ENCODE measurements around the gene POLG.

The POLG gene

GRCh38 chr15:89359471-89360293 is 25.1 kb upstream of the POLG start:
- DNase-seq (ENCODE audit: extremely low read depth, insufficient read length): no peak
- H3K27me3 ChIP-seq (replicated peaks; ENCODE audit: control insufficient read depth, insufficient read depth, low read length): peaks cover 15% of the 10 kb centered on the region
- no peak overlapping the region for H3K4me3 ChIP-seq (replicated peaks; ENCODE audit: low read depth, low read length)

GRCh38 chr15:89358755-89359439 is 24.3 kb upstream of the POLG start:
- DNase-seq (ENCODE audit: extremely low read depth, insufficient read length): peak; percentile 88
- H3K4me3 ChIP-seq (replicated peaks; ENCODE audit: low read depth, low read length): peak overlapping the region; percentile 57
- H3K36me3 ChIP-seq (ENCODE audit: control insufficient read depth, insufficient read depth, low read length): no peaks in the 10 kb centered on the region
- TF ChIP-seq CTCF (IDR thresholded peaks at IDR 0.05; ENCODE audit: insufficient read depth, low read length, poor library complexity, severe bottlenecking): peak; percentile 92
- peaks cover 15% of the 10 kb centered on the region for H3K27me3 ChIP-seq (replicated peaks; ENCODE audit: control insufficient read depth, insufficient read depth, low read length)

More at GRCh38 chr15:89359471-89360293, 25.1 kb upstream of the POLG start:
- no peak for TF ChIP-seq CTCF (IDR thresholded peaks at IDR 0.05; ENCODE audit: insufficient read depth, low read length, poor library complexity, severe bottlenecking)
- H3K36me3 ChIP-seq (ENCODE audit: control insufficient read depth, insufficient read depth, low read length): no peaks in the 10 kb centered on the region

GRCh38 chr15:89358435-89358754 is 23.8 kb upstream of the POLG start:
- Histone ChIP-seq H3K4me3 (replicated peaks; ENCODE audit: low read depth, low read length) (peak overlapping the region; percentile 57; the same call in 1 of the 2 replicates), H3K27me3 (replicated peaks; ENCODE audit: control insufficient read depth, insufficient read depth, low read length) (peaks cover 15% of the 10 kb centered on the region), H3K36me3 (ENCODE audit: control insufficient read depth, insufficient read depth, low read length) (no peaks in the 10 kb centered on the region)
- TF ChIP-seq CTCF (IDR thresholded peaks at IDR 0.05; ENCODE audit: insufficient read depth, low read length, poor library complexity, severe bottlenecking): no peak
- no peak for DNase-seq (ENCODE audit: extremely low read depth, insufficient read length)

- TF ChIP-seq CTCF (IDR thresholded peaks at IDR 0.05; ENCODE audit: insufficient read depth, low read length, poor library complexity, severe bottlenecking): peak; percentile 70
- Histone ChIP-seq H3K4me3 (replicated peaks; ENCODE audit: low read depth, low read length) (no peak overlapping the region), H3K36me3 (ENCODE audit: control insufficient read depth, insufficient read depth, low read length) (no peaks in the 10 kb centered on the region), H3K27me3 (replicated peaks; ENCODE audit: control insufficient read depth, insufficient read depth, low read length) (peaks cover 12% of the 10 kb centered on the region; the same call in 1 of the 2 replicates)
- no peak for DNase-seq (ENCODE audit: extremely low read depth, insufficient read length)
Measured at GRCh38 chr15:89356634-89357298, 22.1 kb upstream of the POLG start.

- TF ChIP-seq CTCF (IDR thresholded peaks at IDR 0.05; ENCODE audit: insufficient read depth, low read length, poor library complexity, severe bottlenecking): no peak
- Histone ChIP-seq H3K4me3 (replicated peaks; ENCODE audit: low read depth, low read length) (no peak overlapping the region), H3K27me3 (replicated peaks; ENCODE audit: control insufficient read depth, insufficient read depth, low read length) (peaks cover 4% of the 10 kb centered on the region; the same call in 1 of the 2 replicates), H3K36me3 (ENCODE audit: control insufficient read depth, insufficient read depth, low read length) (no peaks in the 10 kb centered on the region)
- DNase-seq (ENCODE audit: extremely low read depth, insufficient read length): no peak
Measured at GRCh38 chr15:89353991-89354390, 19.4 kb upstream of the POLG start.
